Caco-2 (cell line): ENCODE measurements around the gene KREMEN2. TPM values are rescaled to one million over a fixed set of nuclear protein-coding genes. Genes with fewer than 3 reads are reported as not detected.

Experiments used
- BruUV-seq: library from RNA; stranded (reverse); fragments of 400-500 nt; replicated peaks from 2 replicates; lab custom pipeline; 2021; lab: Mats Ljungman, UMichigan
- CTCF ChIA-PET: fragments of 300-600 bp; sonication (Branson Sonifier 250); formaldehyde crosslinking; loops from one replicate; lab custom pipeline; 2022; ENCODE audit warnings: antibody characterized with exemption; lab: Charles Lee
- POLR2A ChIA-PET: fragments of 300-600 bp; sonication (Branson Sonifier 250); formaldehyde crosslinking; loops from one replicate; lab custom pipeline; 2022; ENCODE audit warnings: antibody characterized with exemption; lab: Charles Lee
- DNase-seq, 2 experiments: peaks; one replicate each; pipeline versions ENCODE4 v3.0.0 to v3.0.0-alpha.2; 2020 to 2022
- H3K27me3 ChIP-seq: replicated peaks from 2 replicates; pipeline ENCODE4 v1.6.0; 2011; ENCODE audit warnings: low read length; ENCODE audit not compliant: control insufficient read depth, insufficient read depth
- H3K36me3 ChIP-seq: 2 replicates; pipeline ENCODE4 v1.5.1; 2011; ENCODE audit warnings: low read length; ENCODE audit not compliant: control insufficient read depth, insufficient read depth
- H3K4me1 ChIP-seq: fragments of 250-450 bp; sonication (Bioruptor Pico); 2 replicates; pipeline ENCODE4 v1.5.1; 2020; ENCODE audit warnings: mild to moderate bottlenecking
- H3K4me3 ChIP-seq: 2 replicates; pipeline ENCODE4 v1.5.1; 2011; ENCODE audit warnings: low read depth, mild to moderate bottlenecking, control low read depth, low read length
- H3K9me3 ChIP-seq: fragments of 250-450 bp; sonication (Bioruptor Pico); 2 replicates; pipeline ENCODE4 v1.5.1; 2020; ENCODE audit warnings: mild to moderate bottlenecking, moderate library complexity
- H3K27ac Mint-ChIP-seq: one replicate; pipeline ENCODE4 v1.8.0; 2022; ENCODE audit warnings: mixed read lengths; ENCODE audit not compliant: unreplicated experiment
- H3K27me3 Mint-ChIP-seq: one replicate; pipeline ENCODE4 v1.8.0; 2022; ENCODE audit warnings: mixed read lengths; ENCODE audit not compliant: insufficient read depth, unreplicated experiment
- H3K36me3 Mint-ChIP-seq: one replicate; pipeline ENCODE4 v1.8.0; 2022; ENCODE audit warnings: mild to moderate bottlenecking, mixed read lengths; ENCODE audit not compliant: insufficient read depth, unreplicated experiment
- H3K4me1 Mint-ChIP-seq: one replicate; pipeline ENCODE4 v1.8.0; 2022; ENCODE audit warnings: low read depth, mixed read lengths; ENCODE audit not compliant: unreplicated experiment
- H3K4me3 Mint-ChIP-seq: one replicate; pipeline ENCODE4 v1.8.0; 2022; ENCODE audit warnings: mild to moderate bottlenecking, moderate library complexity, mixed read lengths; ENCODE audit not compliant: unreplicated experiment
- H3K9me3 Mint-ChIP-seq: one replicate; pipeline ENCODE4 v1.8.0; 2022; ENCODE audit warnings: mixed read lengths; ENCODE audit not compliant: unreplicated experiment
- intact Hi-C: fragments of 100-400 bp; cut with micrococcal nuclease; formaldehyde crosslinking; loops from one replicate; pipeline ENCODE4 v1.10.0; 2022; ENCODE audit not compliant: unreplicated experiment
- total RNA-seq: library from RNA; stranded (reverse); gene quantifications from 2 replicates; pipeline ENCODE4 v1.2.3, GENCODE V29; 2022
- TF ChIP-seq, protein P1 (sequence below), 2 experiments: fragments of 200-600 bp in 1 of 2; IDR thresholded peaks; 1 replicate in 1 of 2; 2 replicates in 1 of 2; pipeline versions ENCODE4 v1.5.1 to v1.8.0; 2011 to 2022; ENCODE audit warnings: antibody characterized with exemption in 1 of 2, control low read depth in 1 of 2, inconsistent platforms in 1 of 2, low read depth in 1 of 2, low read length in 1 of 2, mild to moderate bottlenecking in 1 of 2, moderate library complexity in 1 of 2; ENCODE audit not compliant: insufficient read depth in 1 of 2, severe bottlenecking in 1 of 2, unreplicated experiment in 1 of 2

Gene KREMEN2
- total RNA-seq, 1 experiment from 2014 or later: 2.2 TPM

DNA sequence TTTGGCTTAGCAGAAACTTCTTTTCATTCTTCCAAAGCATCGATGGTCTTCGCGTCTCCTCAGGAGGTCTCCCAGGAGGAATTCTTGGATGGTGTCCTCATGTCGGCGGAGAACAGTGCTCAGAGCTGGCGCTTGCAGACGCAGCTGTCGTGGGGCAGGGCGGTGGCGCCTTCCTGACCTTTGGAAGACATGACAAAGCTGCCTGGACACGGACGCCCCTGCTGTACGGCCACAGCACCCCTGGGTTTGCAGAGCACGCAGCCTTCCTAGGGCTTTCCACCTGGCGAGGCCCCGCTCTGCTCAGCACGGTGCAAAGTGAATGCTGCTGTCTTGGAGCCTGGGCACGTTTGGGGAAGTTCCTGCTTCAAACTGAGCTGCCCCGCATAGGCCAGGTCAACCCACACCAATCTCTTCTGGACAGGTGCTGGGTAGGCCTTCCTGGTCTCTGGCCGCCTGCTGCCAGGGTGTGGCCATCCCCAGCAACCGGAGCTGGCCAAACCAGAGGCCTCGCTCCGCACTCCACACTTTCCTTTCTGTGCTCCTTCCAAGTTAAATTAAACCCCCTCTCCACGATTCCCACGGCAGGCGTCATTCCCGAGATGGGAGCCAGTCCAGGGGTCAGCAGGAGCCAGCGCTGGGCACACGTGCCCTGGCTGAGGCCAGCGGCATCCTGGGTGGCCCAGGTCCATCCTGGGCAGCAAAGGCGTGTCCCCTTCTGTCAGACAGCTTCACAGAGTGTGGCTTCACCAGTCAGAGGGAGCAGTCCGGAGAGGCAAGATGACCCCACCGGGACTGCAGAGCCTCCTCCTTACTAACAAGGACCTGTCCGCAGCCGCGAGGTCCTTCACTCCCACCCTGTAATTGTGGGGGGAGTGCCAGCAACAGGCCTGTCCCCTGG lies 15.0 kb upstream of the KREMEN2 start:
- DNase-seq: no peak
- Mint-ChIP-seq H3K27me3 (no peaks in the 10 kb centered on the region), H3K27ac (no peak overlapping the region), H3K36me3 (peaks cover 6% of the 10 kb centered on the region), H3K4me1 (no peaks in the 10 kb centered on the region), H3K9me3 (no peaks in the 10 kb centered on the region), H3K4me3 (no peak overlapping the region)
- CTCF ChIA-PET: no interaction called here
- POLR2A ChIA-PET: no interaction called here
- intact Hi-C loops: no loop called here
- H3K36me3 ChIP-seq: no peaks in the 10 kb centered on the region
- BruUV-seq: no TSS peak
- no peaks in the 10 kb centered on the region for H3K4me1 ChIP-seq
- TF ChIP-seq, protein P1, sequence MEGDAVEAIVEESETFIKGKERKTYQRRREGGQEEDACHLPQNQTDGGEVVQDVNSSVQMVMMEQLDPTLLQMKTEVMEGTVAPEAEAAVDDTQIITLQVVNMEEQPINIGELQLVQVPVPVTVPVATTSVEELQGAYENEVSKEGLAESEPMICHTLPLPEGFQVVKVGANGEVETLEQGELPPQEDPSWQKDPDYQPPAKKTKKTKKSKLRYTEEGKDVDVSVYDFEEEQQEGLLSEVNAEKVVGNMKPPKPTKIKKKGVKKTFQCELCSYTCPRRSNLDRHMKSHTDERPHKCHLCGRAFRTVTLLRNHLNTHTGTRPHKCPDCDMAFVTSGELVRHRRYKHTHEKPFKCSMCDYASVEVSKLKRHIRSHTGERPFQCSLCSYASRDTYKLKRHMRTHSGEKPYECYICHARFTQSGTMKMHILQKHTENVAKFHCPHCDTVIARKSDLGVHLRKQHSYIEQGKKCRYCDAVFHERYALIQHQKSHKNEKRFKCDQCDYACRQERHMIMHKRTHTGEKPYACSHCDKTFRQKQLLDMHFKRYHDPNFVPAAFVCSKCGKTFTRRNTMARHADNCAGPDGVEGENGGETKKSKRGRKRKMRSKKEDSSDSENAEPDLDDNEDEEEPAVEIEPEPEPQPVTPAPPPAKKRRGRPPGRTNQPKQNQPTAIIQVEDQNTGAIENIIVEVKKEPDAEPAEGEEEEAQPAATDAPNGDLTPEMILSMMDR (IDR thresholded peaks at IDR 0.05; ENCODE audit: insufficient read depth in 1 of 2, low read depth in 1 of 2, low read length in 1 of 2, severe bottlenecking in 1 of 2, unreplicated experiment in 1 of 2): no peak
- no peak overlapping the region for H3K4me3 ChIP-seq
- no peaks in the 10 kb centered on the region for H3K27me3 ChIP-seq
- H3K9me3 ChIP-seq: no peaks in the 10 kb centered on the region

DNA sequence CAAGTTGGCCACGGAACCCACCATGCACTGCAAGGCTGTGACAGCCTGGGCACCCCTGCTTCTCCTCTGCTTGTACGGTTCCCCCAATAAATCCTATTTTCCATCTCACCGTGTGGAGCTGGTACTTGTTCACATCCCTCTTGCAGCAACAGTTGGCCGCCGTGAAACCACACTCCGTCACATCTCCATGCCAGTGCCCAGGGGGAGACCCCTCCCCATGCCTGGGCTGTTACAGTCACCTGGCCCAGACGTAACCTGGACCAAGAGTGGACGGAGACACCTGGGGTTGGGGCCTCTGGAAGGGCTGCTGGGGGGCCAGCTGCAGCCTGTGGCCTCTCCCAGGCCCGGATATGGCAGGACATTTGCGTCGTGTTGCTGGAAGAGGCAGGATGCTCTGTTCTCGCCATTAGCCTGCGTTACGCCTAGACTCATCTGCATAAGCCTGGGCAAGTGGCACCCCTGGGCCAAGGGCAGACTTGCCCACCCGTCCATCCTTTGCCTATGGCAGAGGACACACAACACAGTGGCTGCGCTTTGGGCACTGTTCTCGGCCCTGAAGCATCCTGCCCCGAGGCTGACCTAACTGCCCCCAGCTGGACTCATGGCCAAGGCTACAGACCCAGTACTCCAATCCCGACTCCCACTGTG lies 14.2 kb upstream of the KREMEN2 start:
- Mint-ChIP-seq H3K4me1 (no peaks in the 10 kb centered on the region), H3K9me3 (no peaks in the 10 kb centered on the region), H3K27ac (no peak overlapping the region), H3K36me3 (peaks cover 6% of the 10 kb centered on the region), H3K27me3 (no peaks in the 10 kb centered on the region), H3K4me3 (no peak overlapping the region)
- ChIA-PET CTCF (no interaction called here), POLR2A (no interaction called here)
- H3K4me1 ChIP-seq: no peaks in the 10 kb centered on the region
- no peaks in the 10 kb centered on the region for H3K36me3 ChIP-seq
- BruUV-seq: no TSS peak
- intact Hi-C loops: no loop called here
- H3K9me3 ChIP-seq: no peaks in the 10 kb centered on the region
- no peak overlapping the region for H3K4me3 ChIP-seq
- H3K27me3 ChIP-seq: no peaks in the 10 kb centered on the region
- DNase-seq: no peak
- TF ChIP-seq, protein P1 (IDR thresholded peaks at IDR 0.05; ENCODE audit: insufficient read depth in 1 of 2, low read depth in 1 of 2, low read length in 1 of 2, severe bottlenecking in 1 of 2, unreplicated experiment in 1 of 2): no peak

DNA sequence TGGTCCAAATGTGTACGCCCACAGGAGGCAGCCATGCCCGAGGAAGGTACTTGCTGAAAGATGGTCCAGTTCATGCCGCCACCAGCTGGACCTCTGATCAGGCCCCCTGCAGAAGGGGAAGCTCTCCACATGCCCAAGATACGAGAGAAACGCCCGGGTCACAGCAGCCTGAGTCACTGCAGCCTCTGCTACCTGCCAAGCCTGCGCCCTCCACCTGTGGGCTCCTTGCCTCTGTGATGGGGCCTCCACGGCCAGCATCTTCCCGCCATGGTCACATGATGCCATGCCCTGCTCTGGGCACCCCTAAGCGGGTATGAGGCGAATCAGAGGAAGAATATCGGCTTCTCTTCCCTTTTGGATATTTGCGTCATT lies 13.7 kb upstream of the KREMEN2 start:
- CTCF ChIA-PET: interaction anchor here (0.7 kb wide), 1 partner anchor 11 kb away, joined by 3 read pairs; no protein-coding TSS in a partner anchor
- H3K9me3 ChIP-seq: no peaks in the 10 kb centered on the region
- no TSS peak for BruUV-seq
- TF ChIP-seq, protein P1 (IDR thresholded peaks at IDR 0.05; ENCODE audit: insufficient read depth in 1 of 2, low read depth in 1 of 2, low read length in 1 of 2, severe bottlenecking in 1 of 2, unreplicated experiment in 1 of 2): no peak
- H3K9me3 Mint-ChIP-seq: no peaks in the 10 kb centered on the region
- no peaks in the 10 kb centered on the region for H3K4me1 ChIP-seq
- H3K27ac Mint-ChIP-seq: no peak overlapping the region
- intact Hi-C loops: no loop called here
- POLR2A ChIA-PET: no interaction called here
- no peak overlapping the region for H3K4me3 ChIP-seq
- no peaks in the 10 kb centered on the region for H3K27me3 ChIP-seq
- peaks cover 6% of the 10 kb centered on the region for H3K36me3 Mint-ChIP-seq
- no peak for DNase-seq
- no peaks in the 10 kb centered on the region for H3K36me3 ChIP-seq
- H3K4me1 Mint-ChIP-seq: no peaks in the 10 kb centered on the region
- H3K4me3 Mint-ChIP-seq: no peak overlapping the region
- H3K27me3 Mint-ChIP-seq: no peaks in the 10 kb centered on the region
